Vagina (tissue), 2 donors: ENCODE measurements around the gene MACROD2. TPM values are rescaled to one million over a fixed set of nuclear protein-coding genes. Genes with fewer than 3 reads are reported as not detected.

Experiments used
- DNase-seq, 2 donors: peaks; one replicate each; pipeline ENCODE4 v3.0.0-alpha.2; 2017; ENCODE audit errors: extremely low spot score in 2 of 2
- H3K27ac ChIP-seq: fragments of 200-600 bp; sonication (generic); one replicate; pipeline ENCODE4 v1.5.1; 2019
- H3K27me3 ChIP-seq: fragments of 200-600 bp; sonication (generic); one replicate; pipeline ENCODE4 v1.5.1; 2019
- H3K36me3 ChIP-seq, 2 donors: fragments of 200-600 bp; sonication (generic); one replicate each; pipeline ENCODE4 v1.5.1; 2017 to 2019
- H3K4me1 ChIP-seq: fragments of 200-600 bp; sonication (generic); one replicate; pipeline ENCODE4 v1.5.1; 2019
- H3K4me3 ChIP-seq, 2 donors: fragments of 200-600 bp; sonication (generic); 1 replicate in 1 of 2; 2 replicates in 1 of 2; pipeline ENCODE4 v1.5.1; 2016 to 2019
- H3K9me3 ChIP-seq: fragments of 200-600 bp; sonication (generic); one replicate; pipeline ENCODE4 v1.5.1; 2019
- CTCF ChIP-seq, 3 experiments: fragments of 450-650 bp in 2 of 3; fragments of 200-600 bp in 1 of 3; sonication (generic) in 1 of 3; IDR thresholded peaks; one replicate each; pipeline ENCODE4 v1.5.1; 2017 to 2019; ENCODE audit warnings: antibody characterized with exemption in 3 of 3, mild to moderate bottlenecking in 2 of 3, moderate library complexity in 2 of 3
- POLR2A ChIP-seq, 2 donors: fragments of 450-650 bp; IDR thresholded peaks; one replicate each; pipeline ENCODE4 v1.6.1; 2017; ENCODE audit warnings: antibody characterized with exemption in 2 of 2, mild to moderate bottlenecking in 2 of 2, moderate library complexity in 2 of 2
- POLR2AphosphoS5 ChIP-seq, 2 donors: sonication (generic); formaldehyde crosslinking; IDR thresholded peaks; one replicate each; pipeline ENCODE4 v1.9.0; 2017; ENCODE audit warnings: antibody characterized with exemption in 2 of 2, mild to moderate bottlenecking in 2 of 2, low read depth in 1 of 2; ENCODE audit not compliant: insufficient read depth in 1 of 2
- intact Hi-C: fragments of 100-400 bp; cut with DNase I; formaldehyde crosslinking; loops from one replicate; pipeline ENCODE4 v1.15.1; 2023
- total RNA-seq: library from RNA; depleted of rRNA; stranded (reverse); fragments of >200 nt; gene quantifications from one replicate; pipeline ENCODE4 v1.2.3, GENCODE V29; 2016

Gene MACROD2
- total RNA-seq, 1 donor from 2014 or later: 12.5 TPM

- intact Hi-C loops: no loop called here
- Histone ChIP-seq H3K4me1 (no peaks in the 10 kb centered on the region), H3K9me3 (no peaks in the 10 kb centered on the region), H3K36me3 (no peaks in the 10 kb centered on the region), H3K4me3 (no peak overlapping the region), H3K27ac (no peak overlapping the region), H3K27me3 (no peaks in the 10 kb centered on the region)
- DNase-seq: no peak
- TF ChIP-seq POLR2A (IDR thresholded peaks at IDR 0.05) (no peak), POLR2AphosphoS5 (IDR thresholded peaks at IDR 0.05; ENCODE audit: insufficient read depth in 1 of 2, low read depth in 1 of 2) (no peak), CTCF (IDR thresholded peaks at IDR 0.05) (no peak)
Observed at GRCh38 chr20:15772826-15773225, 1777.5 kb downstream of the MACROD2 start.

GRCh38 chr20:15774926-15775325, 1779.6 kb downstream of the MACROD2 start:
- intact Hi-C loops: no loop called here
- Histone ChIP-seq H3K27me3 (no peaks in the 10 kb centered on the region), H3K36me3 (no peaks in the 10 kb centered on the region), H3K4me1 (no peaks in the 10 kb centered on the region), H3K4me3 (no peak overlapping the region), H3K27ac (no peak overlapping the region), H3K9me3 (no peaks in the 10 kb centered on the region)
- TF ChIP-seq POLR2AphosphoS5 (IDR thresholded peaks at IDR 0.05; ENCODE audit: insufficient read depth in 1 of 2, low read depth in 1 of 2) (no peak), POLR2A (IDR thresholded peaks at IDR 0.05) (no peak), CTCF (IDR thresholded peaks at IDR 0.05) (no peak)
- no peak for DNase-seq

DNA sequence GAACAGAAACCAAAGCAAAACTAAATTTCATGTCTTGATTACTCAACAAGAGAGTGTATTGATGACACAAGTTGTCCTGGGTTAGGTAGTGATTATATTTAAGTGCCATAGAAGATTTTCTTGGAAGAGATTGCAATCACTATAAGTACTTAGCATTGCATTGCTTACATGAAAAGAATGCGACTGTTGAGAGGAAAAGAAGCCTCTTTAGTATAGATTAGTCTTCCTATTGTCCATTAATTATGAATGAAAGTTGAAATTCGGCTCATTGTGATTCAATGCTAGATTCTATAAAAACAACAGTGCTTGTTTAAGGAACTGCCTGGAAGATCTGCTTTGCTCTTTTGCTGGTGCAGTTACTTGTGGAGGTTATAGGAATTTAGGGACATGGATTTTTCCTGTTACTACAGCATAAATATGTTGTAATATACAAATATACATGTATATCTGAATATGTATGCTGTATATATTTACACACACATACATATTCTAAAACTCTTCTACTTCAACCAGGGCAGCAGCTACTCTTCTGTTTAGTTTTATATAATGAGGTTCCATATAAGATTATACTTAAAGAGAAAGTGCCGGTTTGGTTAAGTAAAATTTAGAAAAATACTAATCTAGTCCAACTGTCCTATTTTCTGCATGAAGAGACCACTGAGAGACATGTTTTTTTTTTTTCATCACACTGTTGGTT, 1781.6 kb downstream of the MACROD2 start:
- H3K4me3 ChIP-seq: no peak overlapping the region
- DNase-seq: no peak
- H3K4me1 ChIP-seq: no peaks in the 10 kb centered on the region
- TF ChIP-seq POLR2A (IDR thresholded peaks at IDR 0.05): no peak
- TF ChIP-seq CTCF (IDR thresholded peaks at IDR 0.05): no peak
- no peak for TF ChIP-seq POLR2AphosphoS5 (IDR thresholded peaks at IDR 0.05; ENCODE audit: insufficient read depth in 1 of 2, low read depth in 1 of 2)
- no peak overlapping the region for H3K27ac ChIP-seq
- H3K27me3 ChIP-seq: no peaks in the 10 kb centered on the region
- H3K9me3 ChIP-seq: no peaks in the 10 kb centered on the region
- intact Hi-C loops: no loop called here
- H3K36me3 ChIP-seq: no peaks in the 10 kb centered on the region

DNA sequence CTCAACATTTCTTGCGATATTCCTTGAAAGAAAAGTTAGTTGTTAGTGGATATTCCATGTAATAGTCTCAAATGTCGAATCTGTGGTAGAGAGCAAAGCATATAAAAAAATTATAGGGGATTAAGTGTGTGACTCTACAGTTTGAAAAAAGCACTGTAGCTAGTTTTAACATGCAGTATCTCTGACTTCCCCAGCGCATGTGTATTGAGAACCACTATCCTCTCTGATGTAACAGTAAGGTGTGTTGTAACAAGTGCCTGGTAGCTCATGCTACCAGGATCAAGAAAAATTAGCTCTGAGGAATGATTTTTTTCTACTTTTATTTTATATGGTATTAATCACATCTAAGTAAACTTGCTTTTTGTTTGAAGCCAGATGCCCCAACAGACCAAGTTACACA, 1788.7 kb downstream of the MACROD2 start:
- no peaks in the 10 kb centered on the region for H3K9me3 ChIP-seq
- no peaks in the 10 kb centered on the region for H3K27me3 ChIP-seq
- no peak overlapping the region for H3K4me3 ChIP-seq
- H3K36me3 ChIP-seq: no peaks in the 10 kb centered on the region
- intact Hi-C loops: no loop called here
- no peak overlapping the region for H3K27ac ChIP-seq
- TF ChIP-seq POLR2AphosphoS5 (IDR thresholded peaks at IDR 0.05; ENCODE audit: insufficient read depth in 1 of 2, low read depth in 1 of 2) (no peak), POLR2A (IDR thresholded peaks at IDR 0.05) (no peak), CTCF (IDR thresholded peaks at IDR 0.05) (no peak)
- H3K4me1 ChIP-seq: no peaks in the 10 kb centered on the region
- DNase-seq: no peak

GRCh38 chr20:15789079-15789478, 1793.8 kb downstream of the MACROD2 start:
- no peaks in the 10 kb centered on the region for H3K4me1 ChIP-seq
- TF ChIP-seq CTCF (IDR thresholded peaks at IDR 0.05) (no peak), POLR2A (IDR thresholded peaks at IDR 0.05) (no peak), POLR2AphosphoS5 (IDR thresholded peaks at IDR 0.05; ENCODE audit: insufficient read depth in 1 of 2, low read depth in 1 of 2) (no peak)
- no peaks in the 10 kb centered on the region for H3K9me3 ChIP-seq
- no peaks in the 10 kb centered on the region for H3K27me3 ChIP-seq
- no peak overlapping the region for H3K4me3 ChIP-seq
- H3K27ac ChIP-seq: no peak overlapping the region
- intact Hi-C loops: no loop called here
- DNase-seq: no peak
- no peaks in the 10 kb centered on the region for H3K36me3 ChIP-seq
